Pancreas (tissue), 10 donors: ENCODE measurements around the gene DUSP16. TPM values are rescaled to one million over a fixed set of nuclear protein-coding genes. Genes with fewer than 3 reads are reported as not detected.

Experiments used
- ATAC-seq, 4 donors: fragments of 200-7000 bp; cut with Tn5 transposase; one replicate each; pipeline versions ENCODE4 v1.8.0 to v1.9.1; 2020; ENCODE audit warnings: mild to moderate bottlenecking in 4 of 4, moderate library complexity in 4 of 4
- DNase-seq, 6 donors: peaks; one replicate each; pipeline ENCODE4 v3.0.0-alpha.2; 2020
- FAIRE-seq: peaks from 2 replicates; lab custom pipeline; 2012; peaks lifted over from hg19 to GRCh38; lab: Jason Lieb, UNC
- H3K27ac ChIP-seq, 4 donors: fragments of 200-600 bp; sonication (generic); 1 replicate in 3 of 4; 2 replicates in 1 of 4; pipeline versions ENCODE4 v1.5.0 to v1.8.0; 2020
- H3K27me3 ChIP-seq, 4 donors: fragments of 200-600 bp; one replicate each; pipeline ENCODE4 v1.8.0; 2021
- H3K36me3 ChIP-seq, 3 donors: fragments of 200-600 bp; sonication (generic) in 1 of 3; one replicate each; pipeline versions ENCODE4 v1.5.0 to v1.8.0; 2020 to 2021
- H3K4me1 ChIP-seq, 3 donors: fragments of 200-600 bp; one replicate each; pipeline ENCODE4 v1.8.0; 2021
- H3K4me3 ChIP-seq, 4 donors: fragments of 200-600 bp; sonication (generic) in 2 of 4; one replicate each; pipeline versions ENCODE4 v1.5.0 to v1.8.0; 2020 to 2021
- H3K9me3 ChIP-seq, 4 donors: fragments of 200-600 bp; one replicate each; pipeline ENCODE4 v1.8.0; 2021
- CTCF ChIP-seq, 4 donors: fragments of 200-600 bp; sonication (generic) in 3 of 4; IDR thresholded peaks; one replicate each; pipeline versions ENCODE4 v1.5.0 to v1.8.0; 2021; ENCODE audit warnings: antibody characterized with exemption in 4 of 4
- WGBS, 2 donors: extraction: QIAGEN DNeasy Blood & Tissue Kit; methylation state at CpG; one replicate each; pipeline ENCODE4 v1.1.7; 2013; 5-methylcytosine and 5-hydroxymethylcytosine counted together
- intact Hi-C, 3 donors: fragments of 100-400 bp; cut with DNase I; formaldehyde crosslinking; loops; one replicate each; pipeline versions ENCODE4 v1.11.1 to v1.14.2; 2022
- polyA plus RNA-seq, 2 donors: library from polyadenylated mRNA; stranded (reverse); fragments of 200-250 nt; gene quantifications; one replicate each; pipeline ENCODE4 v1.2.3, GENCODE V29; 2013
- total RNA-seq, 6 donors: library from RNA; stranded (reverse); fragmentation: NEBNext Ultra II Directional in 4 of 6; extraction: Animal tissue kit (Norgen Biotek cat#: 25700) in 4 of 6; gene quantifications; one replicate each; pipeline versions ENCODE4 v1.2.1 to v1.2.4, GENCODE V29; 2021 to 2023
- donor health status: healthy with polysubstance abuse.
- donor health status: DM: no; HTN: no; CAD: no; lungs with moderate emphysema.
- donor health status: DM: no; HTN: no; CAD: no.
- donor health status: control.
- donor health status: control.
- donor health status: Bipolar disorder and iron deficiency.
- donor health status: DM: yes; HTN: yes; CAD: no.
- donor health status: DM: no; HTN: no; CAD: no.
- donor health status: DM: no; HTN: no; CAD: no.
- donor health status: DM: yes; HTN: yes; CAD: no.

The DUSP16 gene
- total and polyA plus RNA-seq, 8 donors, result 5.8 to 38.7 (median 26.5) TPM

GRCh38 chr12:12510551-12510950 lies 52.1 kb downstream of the DUSP16 start:
- H3K27me3 ChIP-seq, result no peaks in the 10 kb centered on the region
- TF ChIP-seq CTCF (IDR thresholded peaks at IDR 0.05), result no peak
- DNase-seq (no peak), FAIRE-seq (no peak), ATAC-seq (no peak)
- no peaks in the 10 kb centered on the region for H3K9me3 ChIP-seq
- H3K27ac ChIP-seq, result no peak overlapping the region
- WGBS, 2 donors, result 95 to 96% methylated on average over 2 of the region's 2 CpGs
- H3K4me1 ChIP-seq, result peaks cover 0 to 19% (median 11%) of the 10 kb centered on the region in 3 donors
- intact Hi-C loops, result no loop called here
- H3K36me3 ChIP-seq, result no peaks in the 10 kb centered on the region
- no peak overlapping the region for H3K4me3 ChIP-seq

- no peaks in the 10 kb centered on the region for H3K9me3 ChIP-seq
- no peaks in the 10 kb centered on the region for H3K36me3 ChIP-seq
- DNase-seq (no peak), ATAC-seq (no peak), FAIRE-seq (no peak)
- no peaks in the 10 kb centered on the region for H3K27me3 ChIP-seq
- H3K4me1 ChIP-seq, result peaks cover 0 to 20% (median 11%) of the 10 kb centered on the region in 3 donors
- no peak overlapping the region for H3K4me3 ChIP-seq
- TF ChIP-seq CTCF (IDR thresholded peaks at IDR 0.05), result no peak
- WGBS, 2 donors, result 86 to 91% methylated on average over 2 of the region's 2 CpGs
- intact Hi-C loops, result no loop called here
- H3K27ac ChIP-seq, result no peak overlapping the region
Observed at GRCh38 chr12:12510141-12510540, 52.5 kb downstream of the DUSP16 start.

- FAIRE-seq, result no peak
- Histone ChIP-seq H3K4me1 (peaks cover 0 to 22% (median 11%) of the 10 kb centered on the region in 3 donors), H3K36me3 (no peaks in the 10 kb centered on the region), H3K9me3 (no peaks in the 10 kb centered on the region), H3K27me3 (no peaks in the 10 kb centered on the region), H3K4me3 (no peak overlapping the region), H3K27ac (no peak overlapping the region)
- intact Hi-C loops, result no loop called here
- 91 to 95% methylated on average over 2 of the region's 2 CpGs for WGBS, 2 donors
- TF ChIP-seq CTCF (IDR thresholded peaks at IDR 0.05), result no peak
- ATAC-seq, result no peak
- no peak for DNase-seq
Observed at GRCh38 chr12:12508612-12509011, 54.1 kb downstream of the DUSP16 start.

DNA sequence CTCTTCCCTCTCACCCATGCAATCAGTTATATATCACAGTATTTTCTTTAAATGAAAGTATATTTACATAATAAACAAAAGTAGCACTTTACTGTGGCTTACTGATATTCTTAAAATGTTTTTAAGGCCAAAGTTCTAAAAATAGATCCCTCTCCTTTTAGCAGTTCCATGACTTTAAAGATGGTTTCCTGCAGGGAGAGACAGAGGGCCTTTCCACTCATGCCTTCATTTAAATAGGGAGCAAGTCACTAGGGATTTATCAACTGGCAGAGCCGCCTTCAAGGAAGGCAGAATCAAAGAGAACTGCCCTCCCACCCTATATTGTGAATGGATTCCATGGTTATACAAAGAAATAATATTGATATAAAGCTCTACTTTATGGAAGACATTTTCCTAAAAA lies 55.5 kb downstream of the DUSP16 start:
- peak overlapping the region in 1 of 4 donors; percentile 33 for H3K27ac ChIP-seq
- WGBS, 2 donors, result 81 to 92% methylated on average over 1 of the region's 1 CpG
- intact Hi-C loops, result no loop called here
- H3K4me1 ChIP-seq, result peaks cover 0 to 22% (median 11%) of the 10 kb centered on the region in 3 donors
- no peaks in the 10 kb centered on the region for H3K36me3 ChIP-seq
- no peaks in the 10 kb centered on the region for H3K9me3 ChIP-seq
- H3K27me3 ChIP-seq, result no peaks in the 10 kb centered on the region
- FAIRE-seq (no peak), ATAC-seq (no peak), DNase-seq (no peak)
- no peak overlapping the region for H3K4me3 ChIP-seq
- TF ChIP-seq CTCF (IDR thresholded peaks at IDR 0.05), result no peak

DNA sequence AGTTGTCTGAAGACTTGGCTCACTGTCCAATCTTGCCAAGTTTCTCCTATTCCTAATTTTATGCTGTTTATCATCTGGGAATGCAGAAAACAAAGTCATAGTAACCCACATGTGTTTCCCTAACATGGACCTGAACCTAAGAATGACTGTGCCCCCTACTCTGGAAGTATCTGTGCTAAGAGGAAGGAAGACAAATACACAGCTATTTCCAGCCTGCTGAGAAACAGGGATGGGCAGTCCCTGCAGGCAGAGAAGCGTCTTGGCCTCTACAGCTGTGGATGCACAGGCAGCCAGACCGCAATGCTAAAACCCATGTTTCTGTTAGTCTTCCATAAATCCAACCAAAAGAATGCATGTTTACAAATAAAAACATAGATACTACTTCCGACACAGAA lies 56.2 kb downstream of the DUSP16 start:
- ATAC-seq (peak in 3 of 4 donors; percentile 24 to 55 (median 42)), FAIRE-seq (no peak), DNase-seq (no peak)
- intact Hi-C loops, result no loop called here
- H3K4me3 ChIP-seq, result no peak overlapping the region
- peaks cover 0 to 22% (median 11%) of the 10 kb centered on the region in 3 donors for H3K4me1 ChIP-seq
- H3K27me3 ChIP-seq, result no peaks in the 10 kb centered on the region
- no peak for TF ChIP-seq CTCF (IDR thresholded peaks at IDR 0.05)
- no peaks in the 10 kb centered on the region for H3K36me3 ChIP-seq
- WGBS, 2 donors, result 76 to 85% methylated on average over 3 of the region's 3 CpGs
- H3K27ac ChIP-seq, result peak overlapping the region in 2 of 4 donors; percentile 33 to 56
- no peaks in the 10 kb centered on the region for H3K9me3 ChIP-seq
